ENCODE results near the gene GOLGA8G. TPM values are rescaled to one million over a fixed set of nuclear protein-coding genes. Genes with fewer than 3 reads are reported as not detected.
"Not testable (repeated sequence)": the region's sequence is repeated elsewhere in the genome, so short reads cannot be mapped to it uniquely, and the experiment has no call there.

Gene GOLGA8G, protein sequence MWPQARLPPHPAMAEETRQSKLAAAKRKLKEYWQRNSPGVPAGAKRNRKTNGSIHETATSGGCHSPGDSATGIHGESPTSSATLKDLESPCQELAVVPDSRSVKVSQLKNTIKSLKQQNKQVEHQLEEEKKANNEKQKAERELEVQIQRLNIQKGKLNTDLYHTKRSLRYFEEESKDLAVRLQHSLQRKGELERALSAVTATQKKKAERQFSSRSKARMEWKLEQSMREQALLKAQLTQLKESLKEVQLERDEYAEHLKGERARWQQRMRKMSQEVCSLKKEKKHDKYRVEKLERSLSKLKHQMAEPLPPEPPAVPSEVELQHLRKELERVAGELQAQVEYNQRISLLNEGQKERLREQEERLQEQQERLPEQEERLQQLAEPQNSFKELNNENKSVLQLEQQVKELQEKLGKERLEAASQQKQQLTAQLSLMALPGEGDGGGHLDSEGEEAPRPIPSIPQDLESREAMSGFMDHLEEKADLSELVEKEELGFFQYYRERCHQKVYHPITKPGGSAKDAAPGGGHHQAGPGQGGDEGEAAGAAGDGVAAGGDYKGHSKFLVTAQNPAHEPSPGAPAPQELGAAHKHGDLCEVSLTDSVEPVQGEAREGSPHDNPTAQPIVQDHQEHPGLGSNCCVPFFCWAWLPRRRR
- not detected in 2 replicates for total RNA-seq (2013; cell fraction: nucleolus; rRNA removed)
- total RNA-seq (2014; rRNA removed): not detected in 2 replicates
- total RNA-seq (2014; rRNA removed; fragmentation: Illumina TruSeq; extraction: Trizol): not detected in 2 replicates
- not detected in 2 replicates for total RNA-seq (2021)
- polyA plus RNA-seq (2011; ENCODE audit: low read depth): not detected
- polyA plus RNA-seq (2011; rRNA removed): not detected in 2 replicates
- not detected in 2 replicates for polyA plus RNA-seq (2011; cell fraction: cytosol; rRNA removed)
- polyA plus RNA-seq (2011; cell fraction: nucleus; rRNA removed): not detected in 2 replicates
- not detected in 2 replicates for polyA plus RNA-seq (2012)
- polyA plus RNA-seq (2014; fragmentation: Illumina TruSeq; extraction: Trizol): not detected in 2 replicates
- polyA plus RNA-seq (2014; fragmentation: Nextera tagmentation; extraction: Ambion mirVana): not detected
- polyA plus RNA-seq (2014; rRNA removed): not detected in 2 replicates
- not detected for polyA plus RNA-seq (2016; fragmentation: Nextera tagmentation; extraction: Ambion mirVana)
- polyA minus RNA-seq (2011; rRNA and poly(A)+ RNA removed): not detected in 2 replicates
- polyA minus RNA-seq (2011; cell fraction: cytosol; rRNA and poly(A)+ RNA removed): not detected in 2 replicates
- polyA minus RNA-seq (2011; cell fraction: nucleus; rRNA and poly(A)+ RNA removed): not detected in 2 replicates
- not detected for Bru-seq, nascent RNA
- not detected for BruChase-seq, experiment 1, labeled RNA remaining after a 6-hour chase
- BruChase-seq, experiment 2, labeled RNA remaining after a 2-hour chase: not detected
- long read RNA-seq, experiment 1: 0 reads
- long read RNA-seq, experiment 2: 0 reads

DNA sequence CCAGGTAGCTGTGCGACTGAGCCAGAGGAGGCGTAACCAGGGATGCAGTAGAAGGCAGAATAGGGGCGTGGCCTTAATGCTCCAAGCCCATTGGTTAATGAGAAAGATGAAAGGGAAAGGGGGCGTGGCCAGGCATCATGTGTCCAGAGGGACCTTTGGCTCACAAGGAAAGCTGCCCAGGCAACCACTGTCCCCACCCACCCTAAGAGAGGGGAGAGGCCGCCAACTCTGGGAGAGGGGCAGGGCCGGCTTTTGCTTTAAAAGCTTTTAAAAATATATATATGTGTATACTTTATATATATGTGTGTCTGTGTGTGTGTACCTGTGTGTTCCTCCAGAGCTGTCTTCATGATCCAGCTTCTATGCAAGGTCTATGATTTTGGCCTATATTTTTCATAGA, at the start of gene GOLGA8G:
Gene GOLGA8G, minus strand, starts transcription at position 18 of the 400 bp plus-strand sequence. CDS start 62 bp downstream, outside the sequence.
- not testable (repeated sequence) for ATAC-seq

DNA sequence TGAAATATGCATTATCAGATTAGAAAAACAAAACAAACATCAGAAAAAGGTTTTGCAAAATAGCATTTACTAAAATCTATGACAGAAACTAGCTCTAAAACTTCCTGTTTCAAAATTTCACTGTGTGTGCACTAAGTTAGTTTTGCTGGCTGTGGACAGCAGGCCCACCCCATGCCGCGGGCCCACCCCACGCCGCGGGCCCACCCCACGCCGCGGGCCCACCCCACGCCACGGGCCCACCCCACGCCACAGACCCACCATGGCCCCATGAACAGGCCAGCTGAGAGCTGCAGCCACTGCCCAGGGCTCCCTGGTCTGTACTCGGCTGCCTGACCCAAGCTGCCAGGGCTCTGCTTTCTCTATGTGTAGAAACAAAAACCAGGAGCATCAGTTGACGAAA, 40.6 kb upstream of the GOLGA8G start:
- RAD21 ChIA-PET (ENCODE audit: unreplicated experiment); H3K4me1 ChIP-seq (ENCODE audit: control insufficient read depth, insufficient read depth, low read length); H3K9me3 ChIP-seq (replicated peaks; ENCODE audit: control insufficient read depth, insufficient read depth, low read length); CTCF ChIA-PET; intact Hi-C loops (cut with micrococcal nuclease; ENCODE audit: unreplicated experiment); H3K79me2 ChIP-seq (ENCODE audit: control insufficient read depth, insufficient read depth, low read length); FAIRE-seq; H3K36me3 ChIP-seq (ENCODE audit: control insufficient read depth in 2 of 2, insufficient read depth in 2 of 2, low read length in 1 of 2); DNase-seq (ENCODE audit: low read depth, low spot score); BruUV-seq (replicated peaks); H3K9ac ChIP-seq (ENCODE audit: control insufficient read depth, insufficient read depth, low read length); H3K4me3 ChIP-seq; H3K4me2 ChIP-seq (ENCODE audit: control insufficient read depth, insufficient read depth); H4K20me1 ChIP-seq (ENCODE audit: control insufficient read depth, insufficient read depth); in situ Hi-C loops (cut with MboI); H2AFZ ChIP-seq (ENCODE audit: control insufficient read depth, low read depth, low read length); POLR2A ChIA-PET; H3K27ac ChIP-seq (ENCODE audit: control insufficient read depth, insufficient read depth); SMC1A ChIA-PET (ENCODE audit: uncharacterized antibody, unreplicated experiment); ATAC-seq; H3K27me3 ChIP-seq (replicated peaks in 1 of 2; ENCODE audit: control insufficient read depth in 2 of 2, insufficient read depth in 2 of 2, low read length in 1 of 2): not testable (repeated sequence)
- 62% methylated on average over 6 of the region's 13 CpGs for WGBS (ENCODE audit: insufficient coverage, insufficient replicate concordance, low lambda C conversion rate, missing lambda C conversion rate)

More for the DNA sequence above, at the start of gene GOLGA8G:
- H4K20me1 ChIP-seq (ENCODE audit: control insufficient read depth, insufficient read depth); H3K36me3 ChIP-seq (ENCODE audit: control insufficient read depth in 2 of 2, insufficient read depth in 2 of 2, low read length in 1 of 2); H3K4me1 ChIP-seq (ENCODE audit: control insufficient read depth, insufficient read depth, low read length); H3K4me3 ChIP-seq; DNase-seq (ENCODE audit: low read depth, low spot score); SMC1A ChIA-PET (ENCODE audit: uncharacterized antibody, unreplicated experiment); POLR2A ChIA-PET; H3K79me2 ChIP-seq (ENCODE audit: control insufficient read depth, insufficient read depth, low read length); in situ Hi-C loops (cut with MboI); BruUV-seq (replicated peaks); H3K9ac ChIP-seq (ENCODE audit: control insufficient read depth, insufficient read depth, low read length); H3K4me2 ChIP-seq (ENCODE audit: control insufficient read depth, insufficient read depth); RAD21 ChIA-PET (ENCODE audit: unreplicated experiment); H3K9me3 ChIP-seq (replicated peaks; ENCODE audit: control insufficient read depth, insufficient read depth, low read length); H3K27ac ChIP-seq (ENCODE audit: control insufficient read depth, insufficient read depth); H2AFZ ChIP-seq (ENCODE audit: control insufficient read depth, low read depth, low read length); intact Hi-C loops (cut with micrococcal nuclease; ENCODE audit: unreplicated experiment); CTCF ChIA-PET; H3K27me3 ChIP-seq (replicated peaks in 1 of 2; ENCODE audit: control insufficient read depth in 2 of 2, insufficient read depth in 2 of 2, low read length in 1 of 2); FAIRE-seq: not testable (repeated sequence)
- 53% methylated on average over 3 of the region's 6 CpGs for WGBS (ENCODE audit: insufficient coverage, insufficient replicate concordance, low lambda C conversion rate, missing lambda C conversion rate)

DNA sequence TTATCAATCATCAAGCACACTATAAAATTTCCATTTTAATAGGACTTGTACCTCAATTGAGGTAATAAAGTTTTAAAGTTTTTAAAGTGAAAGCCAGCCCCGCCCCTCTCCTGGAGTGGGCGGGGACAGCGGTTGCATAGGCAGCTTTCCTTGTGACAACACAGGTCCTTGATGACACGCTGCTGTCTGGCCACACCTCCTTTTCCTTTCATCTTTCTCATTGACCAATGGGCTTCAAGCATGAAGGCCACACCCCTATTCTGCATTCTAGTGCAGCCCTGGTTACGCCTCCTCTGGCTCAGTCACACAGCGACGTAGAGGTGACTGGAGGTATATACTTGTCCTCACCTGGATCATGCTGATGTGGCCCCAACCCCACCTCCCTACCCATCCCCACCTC, 20.5 kb upstream of the GOLGA8G start, which contains the start of gene GOLGA6L25:
Gene GOLGA6L25, plus strand, starts transcription at position 301 of the 400 bp plus-strand sequence. Its CDS starts 61 bp downstream, at position 362.
- ATAC-seq; BruUV-seq (replicated peaks); H3K27ac ChIP-seq (ENCODE audit: control insufficient read depth, insufficient read depth); H3K9me3 ChIP-seq (replicated peaks; ENCODE audit: control insufficient read depth, insufficient read depth, low read length); H3K4me2 ChIP-seq (ENCODE audit: control insufficient read depth, insufficient read depth); H3K4me1 ChIP-seq (ENCODE audit: control insufficient read depth, insufficient read depth, low read length); DNase-seq (ENCODE audit: low read depth, low spot score); H3K9ac ChIP-seq (ENCODE audit: control insufficient read depth, insufficient read depth, low read length); in situ Hi-C loops (cut with MboI); H3K36me3 ChIP-seq (ENCODE audit: control insufficient read depth in 2 of 2, insufficient read depth in 2 of 2, low read length in 1 of 2); H2AFZ ChIP-seq (ENCODE audit: control insufficient read depth, low read depth, low read length); H3K79me2 ChIP-seq (ENCODE audit: control insufficient read depth, insufficient read depth, low read length); FAIRE-seq; intact Hi-C loops (cut with micrococcal nuclease; ENCODE audit: unreplicated experiment); RAD21 ChIA-PET (ENCODE audit: unreplicated experiment); SMC1A ChIA-PET (ENCODE audit: uncharacterized antibody, unreplicated experiment); POLR2A ChIA-PET; H3K4me3 ChIP-seq; H3K27me3 ChIP-seq (replicated peaks in 1 of 2; ENCODE audit: control insufficient read depth in 2 of 2, insufficient read depth in 2 of 2, low read length in 1 of 2); CTCF ChIA-PET; H4K20me1 ChIP-seq (ENCODE audit: control insufficient read depth, insufficient read depth): not testable (repeated sequence)
- no CpG with 5 or more reads among the region's 7 CpGs for WGBS (ENCODE audit: insufficient coverage, insufficient replicate concordance, low lambda C conversion rate, missing lambda C conversion rate)

All from GM12878 (cell line).